Activated CD4-positive, alpha-beta T cell treated with anti-CD3 and anti-CD28 coated beads, Interleukin-10, Interleukin-2, amounts not matched to agents 100 ng/mL and 50 ng/mL, durations not matched to agents 16 hours and 8 hours (primary cell): ENCODE measurements around the gene BATF.

Experiments used
- DNase-seq: peaks from one replicate; pipeline ENCODE4 v3.0.0-alpha.2; 2020

The BATF gene

GRCh38 chr14:75535164-75535898 lies 13.1 kb downstream of the BATF start:
- no peak for DNase-seq

GRCh38 chr14:75537071-75537470 lies 14.8 kb downstream of the BATF start:
- no peak for DNase-seq

- DNase-seq = no peak
These were observed 16.9 kb downstream of the BATF start for GRCh38 chr14:75539162-75539560.

- peak; percentile 66 for DNase-seq
These were observed 17.6 kb downstream of the BATF start for GRCh38 chr14:75539561-75540478.

GRCh38 chr14:75540479-75540851 lies 18.2 kb downstream of the BATF start:
- no peak for DNase-seq

GRCh38 chr14:75542588-75543091 lies 20.4 kb downstream of the BATF start:
- peak; percentile 95 for DNase-seq

GRCh38 chr14:75543253-75543652 lies 21.0 kb downstream of the BATF start:
- no peak for DNase-seq

GRCh38 chr14:75543786-75544185 lies 21.5 kb downstream of the BATF start:
- no peak for DNase-seq

- DNase-seq = no peak
These were observed 23.6 kb downstream of the BATF start for GRCh38 chr14:75545907-75546306.

GRCh38 chr14:75547552-75548250 lies 25.4 kb downstream of the BATF start:
- DNase-seq = no peak

- DNase-seq = no peak
These were observed 26.3 kb downstream of the BATF start for GRCh38 chr14:75548544-75548943.

GRCh38 chr14:75549169-75549568 lies 26.9 kb downstream of the BATF start:
- DNase-seq = no peak

GRCh38 chr14:75551021-75551420 lies 28.8 kb downstream of the BATF start:
- DNase-seq = no peak

- DNase-seq = no peak
These were observed 30.9 kb downstream of the BATF start for GRCh38 chr14:75553157-75553556.

- DNase-seq = no peak
These were observed 31.6 kb downstream of the BATF start for GRCh38 chr14:75553761-75554364.

- DNase-seq = no peak
These were observed 32.2 kb downstream of the BATF start for GRCh38 chr14:75554482-75554881.

GRCh38 chr14:75558440-75558839 lies 36.2 kb downstream of the BATF start:
- DNase-seq = no peak

- no peak for DNase-seq
These were observed 36.8 kb downstream of the BATF start for GRCh38 chr14:75559045-75559444.

- DNase-seq = peak; percentile 83
These were observed 37.4 kb downstream of the BATF start for GRCh38 chr14:75559451-75560222.

GRCh38 chr14:75561013-75561432 lies 38.8 kb downstream of the BATF start:
- peak; percentile 67 for DNase-seq

- peak; percentile 92 for DNase-seq
These were observed 39.8 kb downstream of the BATF start for GRCh38 chr14:75562089-75562488.

GRCh38 chr14:75562489-75562888 lies 40.2 kb downstream of the BATF start:
- DNase-seq = peak; percentile 50
